Medulla oblongata (tissue), 1 donor: ENCODE results near the gene CDKN1C.

ENCODE experiments used
- DNase-seq: peaks from one replicate; pipeline ENCODE4 v3.0.0-alpha.2; 2015; ENCODE audit errors: extremely low spot score

CDKN1C gene

DNA sequence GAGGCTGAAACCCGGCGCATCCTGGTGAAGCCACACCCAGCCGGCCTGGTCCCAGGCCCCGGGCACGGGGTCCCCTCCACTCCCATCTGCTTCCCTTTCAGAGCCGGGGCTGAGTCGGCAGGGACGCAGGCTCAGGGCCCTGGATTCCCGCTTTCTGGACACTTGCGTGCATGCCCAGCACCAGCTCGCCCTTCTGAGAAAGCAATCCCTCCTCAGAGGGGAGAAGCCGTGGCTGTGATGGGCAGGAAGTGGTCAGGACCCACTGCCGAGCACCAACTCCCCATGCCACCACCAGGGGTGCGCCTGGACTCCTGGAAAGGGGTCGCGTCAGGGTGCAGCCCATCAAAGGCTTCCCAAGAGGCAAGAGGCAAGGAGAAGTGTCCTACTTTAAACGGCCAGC lies 15.1 kb downstream of the CDKN1C start:
- no peak for DNase-seq

DNA sequence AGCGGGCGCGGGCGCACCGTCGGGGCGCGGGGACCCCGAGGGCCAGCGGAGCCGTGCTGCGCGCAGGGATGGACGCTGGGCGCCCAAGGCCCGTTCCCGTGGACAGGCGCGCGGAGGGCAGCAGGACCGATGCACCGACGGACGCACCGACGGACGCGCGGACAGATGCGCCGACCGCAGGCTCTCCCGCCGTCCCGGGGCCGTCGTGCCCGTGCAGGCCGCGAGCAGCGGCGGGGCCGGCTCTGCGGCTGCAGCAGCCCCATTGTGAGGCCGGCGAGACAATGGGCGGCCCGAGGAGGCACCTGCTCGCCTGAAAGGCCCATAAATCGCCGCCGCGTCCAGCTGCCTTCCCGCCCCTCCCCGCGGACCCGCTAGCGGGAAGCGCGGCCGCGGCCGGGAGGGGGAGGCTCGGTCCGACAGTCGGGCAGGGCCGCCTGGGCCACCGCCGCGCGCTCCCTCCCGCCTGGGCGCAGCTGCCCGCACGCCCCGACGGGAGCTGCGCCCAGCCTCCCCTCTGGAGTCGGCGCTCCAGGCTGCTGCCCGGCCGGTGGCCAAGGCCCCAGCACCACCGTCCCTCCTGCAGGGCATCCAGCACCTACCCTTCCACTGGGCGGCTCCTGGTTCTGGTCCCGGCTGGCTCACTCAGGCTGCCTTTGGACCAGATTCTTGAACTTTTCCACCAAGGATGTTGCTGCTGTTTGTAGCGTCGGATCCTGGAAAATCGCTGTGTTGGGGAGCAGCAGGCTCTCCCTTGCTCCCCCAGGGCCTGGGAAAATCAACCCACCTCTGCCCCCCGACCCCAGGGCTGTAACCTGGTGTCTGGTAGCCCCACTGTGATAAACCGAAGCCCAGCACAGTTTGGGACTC lies 15.8 kb downstream of the CDKN1C start:
- no peak for DNase-seq

DNA sequence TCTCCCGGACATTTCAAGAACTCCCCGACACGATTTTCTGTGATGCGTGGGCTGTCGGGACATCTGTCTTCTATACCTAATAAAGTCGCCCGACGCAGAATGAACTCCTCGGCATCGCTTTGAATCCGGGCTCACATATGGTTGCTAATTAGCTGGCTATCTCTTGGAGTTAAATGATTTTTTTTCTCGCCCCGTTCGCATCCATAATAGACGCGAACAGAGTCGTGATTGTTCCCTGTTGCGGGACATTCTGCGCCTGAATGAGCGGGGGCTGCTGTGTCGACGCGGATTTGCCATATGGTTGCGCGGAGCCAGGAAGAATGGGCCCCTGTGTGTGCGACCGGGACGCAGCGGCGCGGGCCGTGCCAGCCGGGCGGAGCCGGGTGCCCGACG lies 16.4 kb downstream of the CDKN1C start:
- peak; percentile 86 for DNase-seq

DNA sequence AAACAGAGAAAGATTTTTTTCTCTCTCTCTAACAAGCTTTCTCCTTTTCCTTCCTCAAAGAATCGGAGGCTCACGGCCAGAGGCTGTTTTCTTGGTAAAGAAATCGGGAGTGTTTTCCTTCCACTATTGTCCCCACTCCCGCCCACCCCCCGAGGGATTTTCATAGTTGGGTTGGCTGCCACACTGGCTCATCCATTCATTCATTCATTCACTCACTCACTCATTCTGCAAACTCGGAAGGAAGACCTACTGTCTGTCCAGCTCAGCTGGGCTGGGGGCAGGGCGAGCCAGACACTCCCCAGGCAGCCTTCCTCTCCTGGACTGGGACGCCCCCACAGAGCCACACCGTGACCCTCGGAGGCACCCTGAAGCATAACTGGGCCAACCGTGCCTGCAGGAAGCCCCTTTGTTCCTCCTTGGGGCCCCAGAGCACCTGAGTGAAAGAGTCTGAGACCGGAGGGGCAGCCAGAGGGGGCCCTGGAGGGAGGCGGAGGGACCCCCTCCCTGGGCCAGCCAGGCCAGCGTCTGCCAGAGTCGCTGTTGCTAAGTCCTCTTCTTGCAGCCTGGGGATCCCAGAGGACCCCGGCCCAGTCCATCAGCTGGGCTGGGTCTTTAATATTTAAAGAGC lies 17.0 kb downstream of the CDKN1C start:
- peak; percentile 52 for DNase-seq

DNA sequence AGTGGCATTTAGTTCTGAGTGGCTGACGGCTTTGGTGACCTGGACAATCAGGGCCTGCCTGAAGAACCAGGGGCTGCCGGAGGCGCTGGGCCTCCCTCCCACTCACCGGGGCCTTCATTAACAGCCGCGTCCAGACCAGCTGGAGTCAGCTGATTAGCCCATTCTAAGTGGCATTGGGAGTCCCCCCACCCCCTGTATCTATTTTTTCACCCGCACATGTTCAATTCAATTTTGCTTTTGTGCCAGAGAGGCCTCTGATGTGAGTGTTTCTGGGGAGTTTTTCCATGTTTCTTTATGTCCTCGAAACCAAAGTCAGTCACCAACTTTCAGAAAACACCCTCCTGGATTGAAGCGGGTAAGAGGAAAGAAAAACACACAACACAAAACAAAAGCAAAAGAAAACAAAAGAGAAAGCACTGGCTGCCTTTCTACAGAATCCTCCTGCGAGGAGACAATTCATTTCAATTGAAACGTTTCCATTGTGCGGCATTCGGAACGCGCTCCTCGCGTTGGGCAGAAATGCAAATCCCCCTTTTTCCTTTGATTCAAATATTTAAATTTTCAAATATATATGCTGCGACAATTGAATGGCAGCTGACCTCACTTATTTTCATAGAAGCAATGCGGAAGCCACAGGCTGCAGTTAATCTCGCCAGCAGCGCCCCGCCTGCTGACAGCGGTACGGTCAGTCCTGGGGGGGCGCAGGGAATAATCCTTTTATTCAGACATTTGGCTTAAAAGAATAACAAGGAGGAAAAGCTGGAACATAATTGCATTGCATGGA lies 17.7 kb downstream of the CDKN1C start:
- DNase-seq, result peak; percentile 58

DNA sequence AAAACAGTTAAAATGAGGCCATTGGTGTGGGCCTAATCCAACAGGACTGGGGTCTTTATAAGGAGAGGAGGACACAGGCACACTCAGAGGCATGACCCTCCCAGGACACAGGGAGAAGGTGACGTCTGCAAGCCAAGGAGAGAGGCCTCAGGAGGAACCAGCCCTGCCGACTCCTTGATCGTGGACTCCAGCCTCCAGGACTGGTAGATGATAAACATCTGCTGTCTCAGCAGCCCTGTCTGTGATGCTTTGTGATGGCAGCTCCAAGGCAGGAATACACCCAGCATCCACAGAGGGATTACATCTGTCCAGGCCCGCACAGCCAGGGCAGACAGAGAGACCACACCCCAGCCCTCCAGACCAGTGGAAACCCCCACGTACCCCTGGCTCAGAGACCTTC lies 18.4 kb downstream of the CDKN1C start:
- DNase-seq, result no peak

DNA sequence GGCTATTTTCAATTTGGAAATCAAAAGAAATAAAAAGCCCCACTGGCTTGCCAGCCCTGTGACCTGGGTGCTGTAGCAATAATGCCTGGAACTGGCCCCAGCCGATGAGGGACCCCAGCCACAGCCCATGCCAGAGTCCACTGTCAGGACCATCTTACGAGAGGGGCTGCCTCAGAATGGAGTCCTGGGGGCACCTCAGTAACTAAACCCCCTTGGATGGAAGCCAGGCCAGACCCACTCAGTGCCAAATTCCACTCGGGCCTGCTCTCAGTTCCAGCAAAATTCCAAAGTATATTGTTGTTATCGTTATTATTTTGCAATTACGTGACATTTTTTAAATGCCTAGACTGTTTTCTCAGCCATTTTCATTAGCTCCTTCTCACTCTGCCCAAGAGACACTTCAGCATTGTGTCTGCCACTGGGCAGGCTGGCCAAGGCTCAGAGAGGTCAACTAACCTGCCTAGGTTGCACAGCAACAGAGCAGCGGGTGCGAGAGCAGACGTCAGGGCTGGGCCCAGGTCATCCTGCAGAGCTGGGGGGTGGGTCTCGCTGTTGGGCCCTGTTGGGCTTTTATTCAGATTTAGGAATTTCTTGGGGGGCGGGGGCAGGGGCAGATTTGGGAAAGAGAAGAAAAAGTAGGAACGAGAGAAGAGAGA lies 19.5 kb downstream of the CDKN1C start:
- no peak for DNase-seq

DNA sequence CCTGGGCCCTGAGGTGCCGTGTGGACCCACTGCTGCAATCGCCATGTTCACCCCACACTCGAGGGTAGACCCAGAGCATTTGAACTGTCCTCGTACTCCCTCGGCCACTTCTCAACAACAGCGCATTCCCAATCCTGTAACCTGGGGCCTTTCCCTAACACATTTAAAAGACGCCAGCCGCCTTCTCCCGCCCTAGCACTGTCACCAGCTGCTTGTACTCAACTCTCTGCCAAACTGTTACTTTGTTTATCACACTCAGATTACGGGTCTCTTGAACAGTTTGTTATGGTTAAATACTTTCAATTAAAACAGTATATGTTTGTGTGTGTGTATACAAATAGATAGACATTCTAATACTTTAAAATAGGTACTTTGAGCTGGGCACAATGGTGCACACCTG lies 20.7 kb downstream of the CDKN1C start:
- no peak for DNase-seq

DNA sequence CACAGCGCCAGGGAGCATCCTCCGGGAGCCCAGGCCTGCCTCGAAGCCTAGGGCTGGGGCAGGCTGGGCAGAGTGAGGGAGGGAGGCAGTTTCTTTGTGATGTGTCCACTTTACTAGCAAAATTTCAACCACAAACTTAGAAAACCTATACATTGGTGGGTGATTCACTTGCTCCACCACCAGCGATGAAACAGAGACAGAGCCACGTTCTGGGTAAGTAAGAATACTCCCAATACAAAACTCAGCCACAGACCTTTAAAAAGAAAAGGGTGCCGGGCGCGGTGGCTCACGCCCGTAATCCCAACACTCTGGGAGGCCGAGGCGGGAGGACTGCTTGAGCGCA lies 22.3 kb downstream of the CDKN1C start:
- DNase-seq, result no peak

DNA sequence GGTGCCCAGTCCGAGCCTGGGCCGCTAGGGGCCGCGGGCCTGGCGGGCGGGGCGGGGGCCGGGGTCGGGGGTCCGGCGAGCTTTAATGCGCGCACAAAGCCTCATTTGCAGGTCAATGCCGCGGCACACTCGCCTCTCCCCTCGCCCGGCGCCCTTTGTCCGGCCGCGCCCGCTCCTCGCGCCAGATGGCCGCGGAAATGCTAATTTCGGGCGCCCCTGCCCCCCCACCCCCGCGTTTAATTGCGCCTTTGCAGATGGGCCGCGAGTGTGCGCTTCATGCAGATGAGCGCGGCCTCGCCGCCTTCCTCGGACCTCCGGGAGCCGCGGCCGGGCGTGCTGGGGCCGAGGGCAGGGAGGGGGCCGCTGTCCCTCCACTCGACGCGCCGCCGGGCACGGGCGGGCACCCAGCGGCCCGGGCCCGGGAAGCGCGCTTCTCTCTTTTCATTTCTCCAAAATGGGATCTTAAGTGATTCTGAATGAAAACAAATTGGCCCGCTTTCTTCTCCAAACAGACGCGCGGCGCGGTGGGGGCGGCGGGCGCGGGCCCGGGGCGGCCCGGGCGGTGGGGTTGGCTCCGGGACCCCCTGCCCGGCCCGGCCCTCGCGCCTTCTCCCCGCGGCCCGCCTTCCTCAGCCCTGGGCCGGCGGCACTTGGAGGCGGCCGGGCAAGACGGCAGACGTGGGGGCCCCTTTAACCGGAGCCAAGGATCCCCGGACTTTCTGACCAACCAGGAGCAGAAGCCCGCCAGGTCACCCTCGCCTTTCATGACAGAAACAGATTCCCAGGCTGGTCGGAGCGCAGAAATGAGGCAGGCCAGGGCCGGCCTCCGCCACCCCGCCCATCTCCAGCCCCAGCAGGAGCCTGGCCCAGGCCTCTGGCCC lies 22.9 kb downstream of the CDKN1C start:
- no peak for DNase-seq

DNA sequence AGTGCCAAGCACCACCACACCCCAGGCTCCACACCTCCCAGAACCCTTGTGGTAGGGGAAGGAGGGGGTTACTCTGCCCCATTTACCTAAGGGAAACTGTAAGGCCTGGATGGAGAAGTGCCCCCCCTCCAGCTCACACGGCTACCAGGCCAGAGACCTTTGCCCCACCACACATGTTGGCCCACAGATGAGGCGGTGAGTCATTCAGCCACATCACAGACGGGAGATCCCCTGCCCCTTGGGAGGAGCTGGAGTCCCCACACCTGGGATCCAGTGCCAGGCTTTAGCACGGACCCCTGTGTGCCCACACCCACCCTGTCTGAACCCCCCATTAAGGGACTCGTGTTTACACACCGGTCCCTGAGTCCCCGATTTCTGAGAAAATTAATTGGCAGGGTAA lies 24.9 kb downstream of the CDKN1C start:
- no peak for DNase-seq

DNA sequence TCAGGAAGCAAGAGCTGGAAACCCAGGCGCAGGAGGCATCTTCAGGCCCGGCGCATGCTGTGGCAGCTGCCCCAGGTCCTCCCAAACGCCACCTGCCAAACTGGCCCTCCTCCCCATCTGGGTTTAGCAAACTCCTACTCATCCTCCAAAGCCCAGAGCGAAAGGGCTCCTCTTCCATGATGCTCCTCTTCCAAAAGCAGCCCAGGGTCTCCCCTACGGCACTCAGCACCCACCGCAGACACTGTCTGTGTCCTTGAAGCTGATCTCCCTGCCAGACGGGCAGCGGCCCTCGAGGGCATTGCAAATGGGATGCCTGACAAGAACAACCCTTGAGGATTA lies 25.9 kb downstream of the CDKN1C start:
- no peak for DNase-seq

DNA sequence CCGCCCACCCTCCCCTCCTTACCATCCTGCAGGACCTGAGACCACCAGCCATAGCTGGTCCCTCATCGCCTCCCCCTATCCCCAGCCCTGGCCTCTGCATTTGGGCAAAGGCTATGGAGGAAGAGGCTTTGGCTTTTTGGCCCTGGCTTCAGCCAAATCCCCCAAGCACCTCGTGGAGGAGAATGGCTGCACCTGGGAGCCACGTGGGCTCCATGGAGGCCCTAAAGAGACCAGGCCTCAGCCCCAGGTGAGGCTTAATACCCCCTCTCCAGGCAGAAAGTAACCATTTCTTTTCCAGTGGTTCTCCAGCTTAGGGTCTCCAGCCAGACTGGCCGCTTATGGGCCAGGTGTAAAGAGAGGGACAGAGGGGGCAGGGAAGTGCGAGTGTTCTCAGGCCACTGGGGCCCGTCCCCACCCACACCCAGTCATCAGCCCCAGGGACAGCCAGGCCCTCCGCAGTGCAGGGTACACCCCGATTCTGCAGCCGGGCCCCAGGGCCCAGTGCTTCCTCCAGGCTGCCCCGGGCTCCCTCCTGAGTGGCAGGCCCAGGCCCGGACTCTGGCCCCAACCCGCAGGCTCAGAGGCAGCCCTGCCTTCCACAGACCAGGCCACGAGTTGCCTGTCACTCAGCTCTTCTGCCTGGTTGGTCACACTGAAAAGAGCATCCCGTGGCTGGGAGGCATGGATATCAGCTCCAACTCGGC lies 26.4 kb downstream of the CDKN1C start:
- no peak for DNase-seq

DNA sequence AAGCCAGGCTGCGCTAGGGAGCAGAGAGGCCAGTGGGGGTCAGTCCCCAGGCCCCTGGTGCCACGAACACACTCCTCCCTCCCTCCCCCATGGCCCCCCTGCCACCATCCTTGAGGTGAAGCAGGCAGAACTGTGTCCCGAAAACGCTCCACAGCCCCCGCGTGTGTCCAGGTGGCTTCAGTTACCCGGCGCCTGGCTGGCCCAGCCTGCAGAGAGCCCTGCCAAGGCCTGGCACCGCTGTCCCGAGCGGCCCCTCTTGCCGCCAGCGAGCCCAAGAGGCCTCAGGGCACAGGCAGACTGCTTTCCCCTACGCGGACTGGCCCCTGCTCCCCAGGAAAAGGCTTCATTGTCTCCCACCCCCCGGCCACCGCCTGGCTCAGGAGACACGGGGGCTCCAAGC lies 27.7 kb downstream of the CDKN1C start:
- DNase-seq, result no peak

DNA sequence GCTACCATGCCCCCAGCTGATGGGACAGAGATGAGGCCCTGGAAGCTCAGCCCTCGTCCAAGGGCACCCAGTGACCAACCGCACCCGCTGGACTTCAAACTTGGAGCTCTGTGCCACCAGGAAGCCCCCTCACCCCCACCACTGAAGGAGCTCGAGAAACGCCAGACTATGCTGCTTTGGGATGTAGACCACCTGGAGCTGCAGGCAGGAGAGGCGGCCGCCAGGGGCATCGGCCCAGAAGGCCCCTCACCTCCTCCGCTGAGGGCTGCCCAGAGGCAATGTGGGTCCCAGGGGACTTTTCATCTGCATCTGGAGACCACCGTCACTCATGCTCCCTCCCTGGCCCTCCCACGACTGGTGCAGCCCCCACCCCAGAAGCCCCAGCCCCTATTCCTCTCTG lies 28.3 kb downstream of the CDKN1C start:
- DNase-seq, result no peak

DNA sequence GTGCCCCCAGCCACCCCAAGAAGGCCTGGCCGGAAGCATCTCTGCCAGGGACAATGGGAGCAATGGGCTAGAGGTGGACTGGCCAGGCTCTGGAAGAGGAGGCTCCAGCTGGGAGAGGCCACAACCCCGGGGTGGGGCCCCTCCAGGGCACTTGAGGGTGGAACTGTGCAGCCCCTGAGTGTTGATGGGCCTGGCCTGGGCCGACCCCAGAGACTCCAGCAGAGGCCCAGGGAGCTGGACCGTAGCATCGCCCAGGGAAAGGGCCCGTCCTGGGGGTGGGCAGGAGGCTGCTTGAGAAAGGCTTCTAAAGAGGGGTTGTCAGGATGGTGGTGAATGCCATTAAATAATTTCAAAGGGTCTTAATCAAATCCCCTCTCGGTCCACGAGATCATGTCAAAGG lies 30.4 kb downstream of the CDKN1C start:
- no peak for DNase-seq

DNA sequence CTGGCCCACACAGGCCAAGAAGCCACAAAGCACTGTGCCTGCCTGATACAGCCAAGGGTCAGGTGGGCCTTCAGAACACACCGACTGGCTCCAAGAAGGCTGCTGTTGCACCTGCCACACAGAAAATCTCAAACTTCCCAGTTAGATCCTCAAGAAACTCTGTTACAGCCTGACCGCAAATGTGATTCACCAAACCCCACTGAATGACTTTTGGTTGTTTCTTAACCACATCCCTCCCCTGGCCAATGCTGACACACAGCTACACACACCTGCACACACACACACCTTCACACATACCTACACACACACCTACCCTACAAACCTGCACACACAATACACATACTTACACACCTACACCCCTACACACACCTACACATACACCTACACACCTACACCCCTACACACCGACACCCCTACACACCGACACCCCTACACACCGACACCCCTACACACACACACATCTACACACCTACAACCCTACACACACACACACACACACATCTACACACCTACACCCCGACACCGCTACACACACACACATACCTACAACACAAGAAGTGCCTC lies 31.5 kb downstream of the CDKN1C start:
- DNase-seq, result no peak

DNA sequence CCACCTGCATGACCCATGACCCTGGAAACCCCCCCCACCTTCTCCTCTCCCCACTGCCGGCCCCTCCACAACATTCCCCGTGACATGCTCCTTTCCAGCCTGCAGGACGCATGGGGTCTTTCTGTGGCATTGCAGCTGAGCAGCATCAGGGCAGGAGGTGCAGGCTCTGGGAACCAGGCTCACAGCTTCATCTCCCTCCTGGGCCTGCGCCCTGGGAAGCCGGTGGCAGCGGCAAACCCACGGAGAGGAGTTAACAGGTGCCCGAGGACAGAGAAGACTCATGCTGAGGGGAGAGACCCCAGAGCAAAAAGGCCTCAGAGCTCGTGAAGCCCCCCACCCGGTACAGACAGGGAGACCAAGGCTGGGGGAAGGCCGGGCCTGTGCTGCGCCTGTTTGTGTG lies 32.2 kb downstream of the CDKN1C start:
- no peak for DNase-seq

DNA sequence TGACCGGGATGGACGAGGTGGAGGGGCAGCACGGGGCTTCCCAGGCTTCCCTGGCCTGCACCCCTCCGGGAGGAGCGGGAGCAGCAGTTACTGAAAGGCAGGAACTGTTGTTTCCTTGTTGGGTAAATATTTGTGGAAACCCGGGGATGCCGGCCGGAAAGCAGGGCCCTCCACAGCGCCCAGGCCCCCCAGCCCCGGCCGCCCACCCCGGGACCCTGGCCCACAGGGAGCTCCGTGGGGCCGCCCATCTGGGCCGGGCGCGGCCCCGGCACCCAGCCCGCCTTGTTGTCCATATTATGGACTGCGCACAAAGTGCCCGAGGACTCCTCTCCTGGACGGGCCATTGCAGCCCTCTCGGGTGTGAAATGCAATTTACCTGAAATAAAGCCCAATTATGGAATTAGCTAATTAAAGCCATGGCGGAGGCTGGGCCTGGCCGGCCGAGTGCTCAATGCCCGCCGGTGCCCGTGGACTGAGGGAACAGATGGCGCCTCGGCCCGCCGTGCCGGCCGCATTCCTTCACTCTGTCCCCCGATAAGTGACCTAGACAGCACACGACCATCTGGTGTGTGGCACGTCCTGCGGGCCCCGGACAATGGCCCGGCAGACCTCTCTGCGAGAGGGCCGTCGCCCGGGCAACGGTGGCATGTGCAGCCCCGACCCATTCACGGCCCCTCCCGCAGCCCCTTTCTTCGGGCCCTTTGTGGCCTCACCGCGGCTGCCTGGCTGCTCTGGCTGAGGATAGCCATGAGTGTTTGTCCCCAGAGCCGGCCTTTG lies 35.4 kb downstream of the CDKN1C start:
- DNase-seq, result no peak

DNA sequence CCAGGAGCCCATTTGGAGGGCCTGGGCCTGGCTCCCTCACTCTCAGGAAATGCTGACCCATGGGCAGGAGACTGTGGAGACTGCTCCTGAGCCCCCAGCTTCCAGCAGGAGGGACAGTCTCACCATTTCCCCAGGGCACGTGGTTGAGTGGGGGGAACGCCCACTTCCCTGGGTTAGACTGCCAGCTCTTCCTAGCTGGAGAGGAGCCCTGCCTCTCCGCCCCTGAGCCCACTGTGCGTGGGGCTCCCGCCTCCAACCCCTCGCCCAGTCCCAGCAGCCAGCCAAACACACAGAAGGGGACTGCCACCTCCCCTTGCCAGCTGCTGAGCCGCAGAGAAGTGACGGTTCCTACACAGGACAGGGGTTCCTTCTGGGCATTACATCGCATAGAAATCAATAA lies 37.1 kb downstream of the CDKN1C start:
- DNase-seq, result no peak
